Measurements from ENCODE around the gene RPL7L1. TPM values are rescaled to one million over a fixed set of nuclear protein-coding genes. Genes with fewer than 3 reads are reported as not detected.
"Not testable (repeated sequence)": the region's sequence is repeated elsewhere in the genome, so short reads cannot be mapped to it uniquely, and the experiment has no call there.

Gene RPL7L1
- polyA plus RNA-seq, 12 donors: 51.3 to 224 (median 80.8) TPM

DNA sequence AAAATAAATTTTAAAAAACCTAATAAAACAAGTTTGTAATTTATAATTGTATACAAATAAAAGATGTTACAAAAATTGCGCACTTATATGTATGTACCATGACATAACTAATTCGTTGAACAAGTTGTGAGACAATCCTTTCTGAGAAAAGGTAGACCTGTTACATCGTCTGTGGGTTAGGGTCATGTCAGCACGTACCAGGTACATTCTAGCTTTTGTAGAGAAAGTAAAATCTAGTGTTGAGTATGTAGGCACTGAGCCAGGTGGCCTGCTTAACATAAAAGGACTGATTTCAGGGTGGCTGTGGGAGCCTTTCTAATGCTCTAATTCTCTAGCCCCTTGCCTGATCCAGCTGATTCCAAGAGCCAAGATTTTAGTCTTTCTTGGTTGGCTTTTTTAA lies 10.4 kb downstream of the RPL7L1 start:
- no peak for DNase-seq

DNA sequence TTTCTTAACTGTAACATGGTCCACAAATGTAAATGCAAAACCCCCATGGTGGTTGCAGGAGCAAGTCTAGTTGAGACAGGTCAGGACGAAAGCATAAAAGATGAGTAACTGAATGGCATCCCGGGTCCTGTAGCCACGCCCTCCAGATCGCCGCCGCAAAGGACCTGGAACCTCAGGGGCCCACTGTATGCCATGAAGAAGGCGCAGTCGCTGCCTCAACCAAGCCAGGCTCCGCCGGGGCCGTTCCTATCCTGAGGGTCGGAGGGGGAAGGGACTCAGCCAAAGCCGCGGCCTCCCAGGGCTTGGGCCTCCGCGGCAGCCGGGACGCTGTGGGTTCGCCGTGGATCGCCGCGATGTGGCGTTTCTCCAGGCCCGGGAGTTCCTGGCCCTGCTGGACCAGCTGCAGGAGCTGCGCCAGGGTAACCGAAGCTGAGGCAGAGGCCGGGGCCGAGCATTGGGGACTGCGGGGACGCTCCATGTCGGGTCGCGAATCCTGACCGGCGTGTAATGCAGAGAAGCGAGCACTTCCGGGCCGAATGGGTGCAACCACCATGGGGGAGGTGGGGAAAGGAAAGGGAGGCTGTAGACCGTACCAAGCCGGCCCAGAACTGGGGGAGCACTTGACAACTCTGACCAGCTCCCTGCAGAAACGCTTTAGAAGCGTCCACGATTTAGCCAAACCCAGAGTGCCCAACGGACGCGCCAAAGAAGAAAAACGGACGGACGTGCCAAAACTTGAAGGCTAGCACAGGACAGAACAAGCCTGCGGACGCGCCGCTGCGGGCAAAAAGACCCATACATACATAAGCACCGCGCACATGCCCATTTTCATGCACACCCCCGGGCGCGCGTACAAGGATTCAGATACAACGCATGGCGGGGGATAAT lies 11.1 kb downstream of the RPL7L1 start:
- peak; percentile 96 for DNase-seq

- no peak for DNase-seq
Observed at GRCh38 chr6:42891199-42891722, 11.8 kb downstream of the RPL7L1 start.

GRCh38 chr6:42894041-42894828 lies 14.8 kb downstream of the RPL7L1 start:
- not testable (repeated sequence) for DNase-seq

DNA sequence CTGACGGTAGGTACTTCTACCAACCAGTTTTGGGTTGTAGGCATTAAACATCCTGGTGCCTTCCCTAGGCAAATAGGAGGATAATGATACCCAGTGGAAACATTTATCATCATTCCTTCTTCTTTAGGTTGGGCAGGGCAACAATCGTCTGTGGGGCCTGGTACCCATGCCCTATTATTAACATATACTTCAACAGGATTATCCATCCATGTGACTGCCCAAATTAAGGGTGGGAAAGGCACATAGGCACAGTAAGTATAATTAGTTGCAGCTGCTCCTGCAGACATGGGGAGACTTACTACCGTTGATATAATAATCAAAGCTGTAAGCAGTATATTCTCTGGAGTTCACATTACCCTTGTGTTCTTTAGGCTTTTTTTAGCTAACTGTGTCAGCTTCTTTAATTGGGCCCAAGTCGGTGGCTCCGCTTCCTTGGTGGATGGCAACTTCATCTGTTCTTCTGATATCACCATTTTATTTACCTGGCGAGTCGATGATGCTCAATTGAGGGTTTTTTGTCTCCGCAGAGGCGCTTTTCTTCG lies 16.8 kb downstream of the RPL7L1 start:
- DNase-seq: no peak

DNA sequence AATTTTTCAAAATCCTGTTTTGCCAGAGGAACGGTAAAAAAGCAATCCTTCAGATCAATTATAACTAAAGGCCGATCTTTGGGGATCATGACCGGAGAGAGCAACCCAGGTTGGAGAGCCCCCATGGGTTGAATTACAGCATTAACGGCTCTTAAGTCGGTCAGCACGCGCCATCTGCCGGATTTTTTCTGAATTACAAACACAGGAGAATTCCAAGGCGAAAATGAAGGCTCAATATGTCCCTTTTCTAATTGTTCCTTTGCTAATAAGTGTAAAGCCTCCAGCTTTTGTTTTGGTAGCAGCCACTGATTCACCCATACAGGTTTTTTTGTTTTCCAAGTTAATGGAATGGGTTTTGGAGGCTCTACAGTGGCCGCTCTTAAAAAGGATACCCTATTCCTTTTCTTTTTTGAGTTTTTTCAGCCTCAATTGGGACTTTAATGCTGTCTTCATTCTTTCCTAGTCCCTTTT lies 19.5 kb downstream of the RPL7L1 start:
- DNase-seq: peak; percentile 59

DNA sequence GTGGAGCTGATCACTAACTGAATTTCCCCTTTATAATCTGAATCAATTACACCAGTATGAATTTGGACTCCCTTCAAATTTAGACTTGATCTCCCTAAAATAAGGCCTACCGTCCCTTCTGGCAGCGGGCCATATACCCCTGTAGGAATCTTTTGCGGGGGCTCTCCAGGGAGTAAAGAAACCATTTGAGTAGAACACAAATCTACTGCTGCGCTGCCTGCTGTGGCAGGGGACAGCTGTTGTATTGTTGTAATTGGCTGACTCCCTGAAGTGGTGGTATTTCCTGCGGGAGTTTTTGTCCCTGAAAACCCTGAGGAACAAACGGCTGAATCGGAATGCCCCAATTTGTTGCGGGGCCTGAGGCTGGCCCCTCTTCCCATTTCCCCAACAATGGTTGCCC lies 20.5 kb downstream of the RPL7L1 start:
- DNase-seq: no peak

DNA sequence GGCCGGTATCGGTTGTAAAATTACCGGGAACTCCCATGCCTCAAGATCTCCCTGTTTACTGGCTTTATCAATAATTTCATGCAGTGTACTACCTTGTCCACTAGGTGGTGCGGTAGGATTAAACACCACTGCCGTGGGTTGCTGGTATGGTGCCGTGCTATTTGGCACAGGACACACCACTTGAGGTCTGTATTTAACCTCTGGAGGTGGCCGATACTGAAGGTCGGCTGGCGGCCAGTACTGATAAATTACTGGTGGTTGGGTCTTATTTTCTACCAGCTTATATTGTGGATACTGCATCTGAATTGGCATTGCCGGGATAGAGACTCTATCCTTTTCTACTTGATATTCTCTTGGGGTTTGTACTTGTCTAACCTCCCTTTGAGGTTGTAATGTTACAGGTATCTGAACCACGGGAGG lies 22.1 kb downstream of the RPL7L1 start:
- peak; percentile 78 for DNase-seq

DNA sequence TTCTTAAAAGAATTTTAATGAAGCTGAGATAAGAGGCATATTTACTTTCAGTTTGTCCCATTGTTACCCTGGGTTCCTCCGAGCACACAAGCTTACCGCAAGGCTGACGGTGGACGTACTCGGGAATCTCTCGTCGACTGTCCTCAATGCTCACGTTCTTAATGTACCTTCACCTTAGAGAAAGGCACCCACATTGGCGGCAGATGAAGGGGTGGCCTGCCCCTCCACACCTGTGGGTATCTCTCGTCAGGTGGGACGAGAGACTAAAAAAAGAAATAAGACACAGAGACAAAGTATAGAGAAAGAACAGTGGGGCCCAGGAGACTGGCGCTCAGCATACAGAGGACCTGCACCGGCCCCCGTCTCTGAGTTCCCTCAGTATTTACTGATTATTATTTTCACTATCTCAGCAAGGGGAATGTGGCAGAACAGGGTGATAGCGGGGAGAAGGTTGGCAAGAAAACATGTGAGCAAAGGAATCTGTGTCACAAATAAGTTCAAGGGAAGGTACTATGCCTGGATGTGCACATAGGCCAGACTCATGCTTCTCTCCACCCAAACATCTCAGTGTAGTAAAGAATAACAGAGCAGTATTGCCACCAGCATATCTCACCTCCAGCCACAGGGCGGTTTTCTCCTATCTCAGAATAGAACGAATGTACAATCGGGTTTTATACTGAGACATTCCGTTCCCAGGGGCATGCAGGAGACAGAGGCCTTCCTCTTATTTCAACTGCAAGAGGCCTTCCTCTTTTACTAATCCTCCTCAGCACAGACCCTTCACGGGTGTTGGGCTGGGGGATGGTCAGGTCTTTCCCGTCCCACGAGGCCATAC lies 23.2 kb downstream of the RPL7L1 start:
- DNase-seq: not testable (repeated sequence)

DNA sequence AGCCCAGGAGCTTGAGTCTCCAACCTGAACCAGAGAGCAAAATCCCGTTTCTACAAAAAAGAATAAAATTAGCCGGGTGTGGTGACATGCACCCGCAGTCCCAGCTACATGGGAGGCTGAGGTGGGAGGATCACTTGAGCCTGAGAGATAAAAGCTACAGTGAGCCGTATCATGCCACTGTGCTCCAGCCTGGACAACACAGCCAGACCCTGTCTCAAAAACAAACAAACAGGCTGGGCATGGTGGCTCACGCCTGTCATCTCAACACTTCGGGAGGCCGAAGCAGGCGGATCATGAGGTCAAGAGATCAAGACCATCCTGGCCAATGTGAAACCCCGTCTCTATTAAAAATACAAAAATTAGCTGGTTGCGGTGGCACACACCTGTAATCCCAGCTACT lies 25.1 kb downstream of the RPL7L1 start:
- DNase-seq: no peak

DNA sequence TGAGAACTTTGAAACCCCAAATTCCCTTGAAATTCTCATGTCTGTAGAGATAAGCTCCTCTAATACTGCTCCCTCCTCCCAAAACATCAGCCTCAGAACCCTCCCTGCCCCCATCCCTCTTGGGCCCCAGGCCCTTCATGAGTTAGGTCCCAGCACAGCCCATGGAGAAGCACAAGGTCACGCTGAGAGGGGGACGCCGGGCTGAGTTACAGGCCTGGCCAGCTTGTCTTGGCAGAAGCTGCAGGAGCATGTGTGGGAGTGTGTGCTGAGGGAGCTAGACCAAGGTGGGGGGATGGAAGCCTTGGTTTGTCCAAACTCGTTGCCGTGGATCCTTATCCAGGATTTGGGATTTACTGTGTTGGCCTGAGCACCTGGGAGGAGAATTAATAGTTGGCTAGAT lies 27.9 kb downstream of the RPL7L1 start:
- no peak for DNase-seq

GRCh38 chr6:42909835-42910234 lies 30.4 kb downstream of the RPL7L1 start:
- DNase-seq: no peak

DNA sequence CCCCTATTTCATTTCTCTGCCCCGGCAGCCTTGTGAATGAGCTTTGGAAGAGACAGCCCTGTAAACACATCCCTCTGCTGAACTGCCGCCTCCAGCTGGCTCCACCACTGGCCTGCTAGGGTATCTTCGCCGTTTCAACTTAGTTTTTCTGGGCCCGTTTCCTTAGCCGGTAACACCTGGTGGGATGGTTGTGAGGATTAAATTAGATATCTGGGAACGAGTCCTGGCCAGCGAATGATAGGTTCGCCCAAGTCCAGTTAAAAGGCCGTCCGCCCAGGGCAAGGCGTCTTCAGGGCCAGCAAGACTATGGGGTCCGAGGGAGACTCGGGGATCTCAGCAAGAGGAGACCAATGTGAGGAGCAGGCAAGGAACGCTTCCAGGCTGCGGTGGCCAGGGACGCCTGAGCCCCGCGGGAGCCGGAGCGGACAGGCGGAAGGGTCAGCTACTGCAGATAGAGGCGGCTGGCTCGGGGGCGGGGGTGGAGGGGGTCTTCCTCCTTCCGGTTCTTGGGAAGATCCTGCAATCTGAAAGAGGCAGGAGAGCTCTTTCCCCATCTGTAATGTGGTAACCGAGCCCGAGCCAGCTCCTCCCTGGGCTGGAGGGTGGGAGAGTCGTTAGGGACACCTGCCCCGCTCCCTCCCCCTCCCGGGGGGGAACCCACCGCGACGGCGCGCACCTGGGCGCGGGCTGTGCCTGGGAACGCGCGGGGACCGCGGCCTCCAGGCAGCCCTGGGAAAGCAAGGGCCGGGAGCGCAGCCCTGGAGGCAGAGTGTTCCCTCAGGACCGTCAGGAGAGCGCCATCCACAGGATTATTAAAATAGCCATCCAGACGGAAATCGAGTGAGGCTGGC lies 32.0 kb downstream of the RPL7L1 start:
- no peak for DNase-seq

DNA sequence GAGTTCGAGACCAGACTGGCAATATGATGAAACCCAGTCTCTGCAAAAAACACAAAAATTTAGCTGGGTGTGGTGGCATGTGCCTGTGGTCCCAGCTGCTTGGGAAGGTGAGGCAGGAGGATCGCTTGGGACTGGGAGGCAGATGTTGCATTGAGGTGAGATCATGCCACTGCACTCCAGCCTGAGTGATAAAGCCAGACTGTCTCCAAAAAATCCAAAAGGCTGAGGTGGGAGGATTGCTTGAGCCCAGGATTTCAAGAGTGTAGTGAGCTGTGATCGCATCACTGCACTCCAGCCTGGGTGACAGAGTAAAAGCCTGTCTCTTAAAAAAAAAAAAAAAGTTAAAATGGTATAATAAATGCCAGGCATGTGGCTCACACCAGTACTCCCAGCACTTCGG lies 35.1 kb downstream of the RPL7L1 start:
- DNase-seq: no peak

DNA sequence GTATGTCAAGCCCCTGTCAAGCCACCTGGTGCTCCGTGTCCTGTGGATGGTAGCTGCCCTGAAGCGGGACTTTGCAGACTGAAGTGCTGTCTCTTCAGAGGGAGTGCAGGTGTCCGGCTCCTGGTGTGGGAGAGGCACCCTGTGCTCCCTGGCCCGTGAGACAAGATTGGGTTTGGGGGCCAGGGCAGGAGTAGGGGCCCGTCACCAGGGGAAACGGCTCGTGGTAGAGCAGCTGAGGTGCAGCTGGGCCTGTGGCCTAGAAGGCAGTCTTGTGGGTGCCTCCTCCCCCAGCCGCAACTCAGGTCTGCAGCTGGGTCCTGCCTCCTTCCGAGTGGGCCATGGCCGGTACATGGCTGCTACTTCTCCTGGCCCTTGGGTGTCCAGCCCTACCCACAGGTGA lies 36.3 kb downstream of the RPL7L1 start, which contains the start of gene PTCRA:
Gene PTCRA (plus strand): TSS at position 322 of the 400 bp plus-strand sequence. CDS start 17 bp downstream, at position 339.
- DNase-seq: no peak

DNA sequence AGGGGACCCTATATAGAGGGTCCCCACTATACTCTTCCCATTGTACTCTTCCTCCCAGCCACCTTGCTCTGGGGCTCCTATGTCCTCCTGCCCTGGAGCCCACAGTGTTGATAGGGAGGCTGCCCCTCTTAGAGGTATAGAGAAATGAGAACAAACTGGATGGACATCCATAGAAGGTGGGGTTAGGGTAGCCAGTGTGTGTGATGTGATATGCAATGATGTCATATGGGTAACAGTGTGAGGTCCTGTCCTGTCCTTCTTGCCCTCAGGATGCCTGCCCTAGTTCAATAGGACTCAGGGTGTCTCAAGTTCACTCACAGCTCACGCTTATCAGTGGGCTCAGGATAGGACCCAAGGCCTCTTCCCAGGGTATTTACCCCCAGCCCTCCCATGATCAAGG lies 36.9 kb downstream of the RPL7L1 start:
- no peak for DNase-seq

DNA sequence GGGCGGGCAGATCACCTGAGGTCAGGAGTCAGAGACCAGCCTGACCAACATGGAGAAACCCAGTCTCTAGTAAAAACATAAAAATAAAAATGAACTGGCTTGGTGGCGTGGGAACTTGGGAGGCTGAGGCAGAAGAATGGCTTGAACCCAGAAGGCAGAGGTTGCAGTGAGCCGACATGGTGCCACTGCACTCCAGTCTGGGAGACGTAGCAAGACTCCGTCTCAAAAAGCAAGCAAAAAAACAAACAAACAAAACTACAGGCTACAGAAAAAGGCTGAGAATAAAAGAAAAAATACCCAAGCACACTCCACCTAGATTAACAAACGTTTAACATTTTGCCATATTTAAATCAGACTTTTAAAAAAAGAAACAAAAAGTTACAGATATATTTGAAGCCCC lies 42.4 kb downstream of the RPL7L1 start:
- no peak for DNase-seq

- DNase-seq: no peak
Observed at GRCh38 chr6:42923666-42924065, 44.2 kb downstream of the RPL7L1 start.

- DNase-seq: no peak
Observed at GRCh38 chr6:42925248-42925857, 45.9 kb downstream of the RPL7L1 start.
